ENCODE results near the gene P3H3. TPM values are rescaled to one million over a fixed set of nuclear protein-coding genes. Genes with fewer than 3 reads are reported as not detected.

P3H3 gene
- total and polyA plus RNA-seq, 2 donors (not counting 3 experiments of a cell fraction or from before 2014, with no cell fraction given) = 75.9 to 76.5 TPM

- TF ChIP-seq GATA2 (IDR thresholded peaks at IDR 0.05; ENCODE audit: insufficient read depth, insufficient read length, low read depth, low read length) (no peak), EZH2 (IDR thresholded peaks at IDR 0.05; ENCODE audit: borderline replicate concordance, low read depth, low read length, severe bottlenecking) (no peak), FOS (IDR thresholded peaks at IDR 0.05; ENCODE audit: borderline replicate concordance, insufficient read depth, low read length) (no peak), JUN (IDR thresholded peaks at IDR 0.05; ENCODE audit: borderline replicate concordance, insufficient read depth, insufficient read length, low read depth) (no peak), MYC (IDR thresholded peaks at IDR 0.05; ENCODE audit: low read depth, low read length) (no peak), MAX (IDR thresholded peaks at IDR 0.05; ENCODE audit: insufficient read depth, insufficient read length) (no peak), POLR2A (IDR thresholded peaks at IDR 0.05; ENCODE audit: low read depth, low read length) (no peak), CTCF (IDR thresholded peaks at IDR 0.05; ENCODE audit: extremely low read depth in 1 of 2, insufficient read depth in 1 of 2, low read depth in 1 of 2, low read length in 2 of 2) (no peak), POLR2AphosphoS5 (IDR thresholded peaks at IDR 0.05; ENCODE audit: insufficient read depth, low read depth, low read length) (no peak)
- intact Hi-C loops (cut with micrococcal nuclease) (no loop called here), dilution Hi-C loops (cut with MboI; ENCODE audit: extremely low pct_ligation_motif_present, low sequenced_read_pairs) (no loop called here)
- peaks cover 23% of the 10 kb centered on the region for H3K4me1 ChIP-seq (ENCODE audit: control insufficient read depth, extremely low read depth, insufficient read depth, low read length)
- H3K4me2 ChIP-seq (ENCODE audit: insufficient read depth, low read length) = no peak overlapping the region
- H3K4me3 ChIP-seq (replicated peaks in 1 of 3; ENCODE audit: insufficient read depth in 1 of 3, low read depth in 1 of 3, low read length in 3 of 3) = no peak overlapping the region
- no peak overlapping the region for H3K9ac ChIP-seq (replicated peaks; ENCODE audit: extremely low read depth, insufficient read depth, low read length)
- FAIRE-seq (no peak), DNase-seq (ENCODE audit: low read depth, low spot score) (no peak)
- no TSS peak for BruUV-seq (replicated peaks)
- H3K9me1 ChIP-seq (replicated peaks; ENCODE audit: control insufficient read depth, extremely low read depth, insufficient read depth, low read length) = no peaks in the 10 kb centered on the region
- ChIA-PET POLR2A (interaction anchor here (1.1 kb wide), 1 partner anchor 58 kb away, joined by 4 read pairs; the partner anchor contains the start of gene PTMS), CTCF (interaction anchor here (0.8 to 12.0 kb wide), 19 partner anchors 10 to 271 kb away, joined by 3 to 148 read pairs (median 5); partner anchors contain the start of genes CD4, COPS7A, LAG3 and MLF2)
- H3K9me3 ChIP-seq (replicated peaks; ENCODE audit: control insufficient read depth, insufficient read depth, low read length) = no peaks in the 10 kb centered on the region
- peaks cover 10% of the 10 kb centered on the region for H3K79me2 ChIP-seq (ENCODE audit: control insufficient read depth, insufficient read depth, low read length)
- peaks cover 3% of the 10 kb centered on the region in 2 experiments for H3K27me3 ChIP-seq (ENCODE audit: control insufficient read depth in 2 of 2, insufficient read depth in 2 of 2, low read length in 2 of 2)
- H3K27ac ChIP-seq (ENCODE audit: insufficient read depth, low read depth, low read length) = no peak overlapping the region
- no peaks in the 10 kb centered on the region for H4K20me1 ChIP-seq (replicated peaks; ENCODE audit: control insufficient read depth, extremely low read depth, insufficient read depth, low read length)
- H2AFZ ChIP-seq (ENCODE audit: low read depth, low read length) = no peak overlapping the region
- no peaks in the 10 kb centered on the region for H3K36me3 ChIP-seq (ENCODE audit: control insufficient read depth in 2 of 2, extremely low read depth in 1 of 2, insufficient read depth in 2 of 2, low read length in 2 of 2)
These were observed 4.0 kb upstream of the P3H3 start for GRCh38 chr12:6824085-6824775.

All from endothelial cell of umbilical vein (primary cell).